GM19372 (cell line): ENCODE results near the gene GTF2A1.

Source experiments
- ATAC-seq: cut with Tn5 transposase; IDR thresholded peaks from one replicate; pipeline ENCODE4 v1.9.1; 2021; ENCODE audit warnings: mild to moderate bottlenecking, low read depth, moderate library complexity; ENCODE audit not compliant: unreplicated experiment

Gene GTF2A1

GRCh38 chr14:81179631-81180030 is 41.1 kb downstream of the GTF2A1 start:
- ATAC-seq: no peak

- no peak for ATAC-seq
Measured at GRCh38 chr14:81178063-81178462, 42.7 kb downstream of the GTF2A1 start.

- no peak for ATAC-seq
Measured at GRCh38 chr14:81177225-81177624, 43.5 kb downstream of the GTF2A1 start.

- no peak for ATAC-seq
Measured at GRCh38 chr14:81176241-81176640, 44.5 kb downstream of the GTF2A1 start.

- ATAC-seq: no peak
Measured at GRCh38 chr14:81172881-81173280, 47.9 kb downstream of the GTF2A1 start.

- ATAC-seq: no peak
Measured at GRCh38 chr14:81172353-81172752, 48.4 kb downstream of the GTF2A1 start.

- no peak for ATAC-seq
Measured at GRCh38 chr14:81170829-81171195, 49.9 kb downstream of the GTF2A1 start.

GRCh38 chr14:81170104-81170828 is 50.5 kb downstream of the GTF2A1 start:
- peak; percentile 93 for ATAC-seq

- peak; percentile 23 for ATAC-seq
Measured at GRCh38 chr14:81169711-81170103, 51.1 kb downstream of the GTF2A1 start.

GRCh38 chr14:81169267-81169666 is 51.5 kb downstream of the GTF2A1 start:
- ATAC-seq: no peak

GRCh38 chr14:81166121-81166520 is 54.6 kb downstream of the GTF2A1 start:
- no peak for ATAC-seq

- no peak for ATAC-seq
Measured at GRCh38 chr14:81165188-81165587, 55.6 kb downstream of the GTF2A1 start.

- ATAC-seq: peak; percentile 87
Measured at GRCh38 chr14:81164167-81164774, 56.5 kb downstream of the GTF2A1 start.

GRCh38 chr14:81162941-81163340 is 57.8 kb downstream of the GTF2A1 start:
- no peak for ATAC-seq

- ATAC-seq: no peak
Measured at GRCh38 chr14:81161749-81162148, 59.0 kb downstream of the GTF2A1 start.

GRCh38 chr14:81161088-81161487 is 59.7 kb downstream of the GTF2A1 start:
- no peak for ATAC-seq

- no peak for ATAC-seq
Measured at GRCh38 chr14:81157431-81157830, 63.3 kb downstream of the GTF2A1 start.

- ATAC-seq: peak; percentile 59
Measured at GRCh38 chr14:81153187-81153586, 67.6 kb downstream of the GTF2A1 start.

GRCh38 chr14:81148635-81149034 is 72.1 kb downstream of the GTF2A1 start:
- ATAC-seq: no peak

- ATAC-seq: no peak
Measured at GRCh38 chr14:81147140-81147897, 73.4 kb downstream of the GTF2A1 start.

- ATAC-seq: no peak
Measured at GRCh38 chr14:81144824-81145603, 75.7 kb downstream of the GTF2A1 start.
